Measurements from ENCODE around the gene SLC17A3.

SLC17A3 gene

GRCh38 chr6:25883536-25883935 is 9.5 kb upstream of the SLC17A3 start:
- TF ChIP-seq CTCF (IDR thresholded peaks at IDR 0.05; ENCODE audit: low read depth, low read length): no peak
- no peak overlapping the region for H3K4me3 ChIP-seq (ENCODE audit: low read depth, low read length)
- DNase-seq (ENCODE audit: low read depth, low spot score): no peak
- in situ Hi-C loops (cut with HindIII; ENCODE audit: low sequenced_read_pairs): no loop called here

- no peak for DNase-seq (ENCODE audit: low read depth, low spot score)
- H3K4me3 ChIP-seq (ENCODE audit: low read depth, low read length): no peak overlapping the region
These were observed 8.0 kb upstream of the SLC17A3 start for GRCh38 chr6:25882051-25882496.

GRCh38 chr6:25880601-25881000 is 6.6 kb upstream of the SLC17A3 start:
- no peak overlapping the region for H3K4me3 ChIP-seq (ENCODE audit: low read depth, low read length)
- DNase-seq (ENCODE audit: low read depth, low spot score): no peak
- no peak for TF ChIP-seq CTCF (IDR thresholded peaks at IDR 0.05; ENCODE audit: low read depth, low read length)
- in situ Hi-C loops (cut with HindIII; ENCODE audit: low sequenced_read_pairs): no loop called here

More at GRCh38 chr6:25882051-25882496, 8.0 kb upstream of the SLC17A3 start:
- in situ Hi-C loops (cut with HindIII; ENCODE audit: low sequenced_read_pairs): no loop called here
- TF ChIP-seq CTCF (IDR thresholded peaks at IDR 0.05; ENCODE audit: low read depth, low read length): no peak

GRCh38 chr6:25878721-25879322 is 4.8 kb upstream of the SLC17A3 start:
- H3K4me3 ChIP-seq (ENCODE audit: low read depth, low read length): no peak overlapping the region
- no peak for DNase-seq (ENCODE audit: low read depth, low spot score)
- in situ Hi-C loops (cut with HindIII; ENCODE audit: low sequenced_read_pairs): no loop called here
- no peak for TF ChIP-seq CTCF (IDR thresholded peaks at IDR 0.05; ENCODE audit: low read depth, low read length)

GRCh38 chr6:25875926-25876602 is 2.0 kb upstream of the SLC17A3 start:
- DNase-seq (ENCODE audit: low read depth, low spot score): no peak
- H3K4me3 ChIP-seq (ENCODE audit: low read depth, low read length): no peak overlapping the region
- TF ChIP-seq CTCF (IDR thresholded peaks at IDR 0.05; ENCODE audit: low read depth, low read length): no peak
- in situ Hi-C loops (cut with HindIII; ENCODE audit: low sequenced_read_pairs): no loop called here

GRCh38 chr6:25875563-25875905 is 1.5 kb upstream of the SLC17A3 start:
- in situ Hi-C loops (cut with HindIII; ENCODE audit: low sequenced_read_pairs): no loop called here
- no peak for TF ChIP-seq CTCF (IDR thresholded peaks at IDR 0.05; ENCODE audit: low read depth, low read length)

More at GRCh38 chr6:25875563-25875905, 1.5 kb upstream of the SLC17A3 start:
- H3K4me3 ChIP-seq (ENCODE audit: low read depth, low read length): no peak overlapping the region
- DNase-seq (ENCODE audit: low read depth, low spot score): no peak
